ENCODE measurements around the gene GRWD1.

GRCh38 chr19:48476176-48476575 lies 30.4 kb downstream of the GRWD1 start:
- no peak for TF ChIP-seq L3MBTL2 (conservative IDR thresholded peaks at IDR 0.05)
- no peak for TF ChIP-seq BHLHE40 (IDR thresholded peaks at IDR 0.05; ENCODE audit: borderline replicate concordance)
- no peak for TF ChIP-seq SUZ12 (IDR thresholded peaks at IDR 0.05)
- no peak for TF ChIP-seq ARNT (IDR thresholded peaks at IDR 0.05)
- no peak for TF ChIP-seq CTBP1 (IDR thresholded peaks at IDR 0.05; ENCODE audit: borderline replicate concordance)
- no peak for TF ChIP-seq SP1 (IDR thresholded peaks at IDR 0.05)
- no peak for TF ChIP-seq TARDBP (IDR thresholded peaks at IDR 0.05)

All from HEK293T (cell line).